Pancreas (tissue), 10 donors: ENCODE results near the gene RCOR1. TPM values are rescaled to one million over a fixed set of nuclear protein-coding genes. Genes with fewer than 3 reads are reported as not detected.

Experiments
- ATAC-seq, 4 donors: fragments of 200-7000 bp; cut with Tn5 transposase; one replicate each; pipeline versions ENCODE4 v1.8.0 to v1.9.1; 2020; ENCODE audit warnings: mild to moderate bottlenecking in 4 of 4, moderate library complexity in 4 of 4
- DNase-seq, 6 donors: peaks; one replicate each; pipeline ENCODE4 v3.0.0-alpha.2; 2020
- FAIRE-seq: peaks from 2 replicates; lab custom pipeline; 2012; peaks lifted over from hg19 to GRCh38; lab: Jason Lieb, UNC
- H3K27ac ChIP-seq, 4 donors: fragments of 200-600 bp; sonication (generic); 1 replicate in 3 of 4; 2 replicates in 1 of 4; pipeline versions ENCODE4 v1.5.0 to v1.8.0; 2020
- H3K27me3 ChIP-seq, 4 donors: fragments of 200-600 bp; one replicate each; pipeline ENCODE4 v1.8.0; 2021
- H3K36me3 ChIP-seq, 3 donors: fragments of 200-600 bp; sonication (generic) in 1 of 3; one replicate each; pipeline versions ENCODE4 v1.5.0 to v1.8.0; 2020 to 2021
- H3K4me1 ChIP-seq, 3 donors: fragments of 200-600 bp; one replicate each; pipeline ENCODE4 v1.8.0; 2021
- H3K4me3 ChIP-seq, 4 donors: fragments of 200-600 bp; sonication (generic) in 2 of 4; one replicate each; pipeline versions ENCODE4 v1.5.0 to v1.8.0; 2020 to 2021
- H3K9me3 ChIP-seq, 4 donors: fragments of 200-600 bp; one replicate each; pipeline ENCODE4 v1.8.0; 2021
- WGBS, 2 donors: extraction: QIAGEN DNeasy Blood & Tissue Kit; methylation state at CpG; one replicate each; pipeline ENCODE4 v1.1.7; 2013; 5-methylcytosine and 5-hydroxymethylcytosine counted together
- intact Hi-C, 3 donors: fragments of 100-400 bp; cut with DNase I; formaldehyde crosslinking; loops; one replicate each; pipeline versions ENCODE4 v1.11.1 to v1.14.2; 2022
- polyA plus RNA-seq, 2 donors: library from polyadenylated mRNA; stranded (reverse); fragments of 200-250 nt; gene quantifications; one replicate each; pipeline ENCODE4 v1.2.3, GENCODE V29; 2013
- total RNA-seq, 6 donors: library from RNA; stranded (reverse); fragmentation: NEBNext Ultra II Directional in 4 of 6; extraction: Animal tissue kit (Norgen Biotek cat#: 25700) in 4 of 6; gene quantifications; one replicate each; pipeline versions ENCODE4 v1.2.1 to v1.2.4, GENCODE V29; 2021 to 2023
- TF ChIP-seq, protein P1 (sequence below), 4 donors: fragments of 200-600 bp; sonication (generic) in 3 of 4; IDR thresholded peaks; one replicate each; pipeline versions ENCODE4 v1.5.0 to v1.8.0; 2021; ENCODE audit warnings: antibody characterized with exemption in 4 of 4
- donor health status: healthy with polysubstance abuse.
- donor health status: DM: no; HTN: no; CAD: no; lungs with moderate emphysema.
- donor health status: DM: no; HTN: no; CAD: no.
- donor health status: control.
- donor health status: control.
- donor health status: Bipolar disorder and iron deficiency.
- donor health status: DM: yes; HTN: yes; CAD: no.
- donor health status: DM: no; HTN: no; CAD: no.
- donor health status: DM: no; HTN: no; CAD: no.
- donor health status: DM: yes; HTN: yes; CAD: no.

RCOR1 gene
- total and polyA plus RNA-seq, 8 donors, result 2.8 to 13.5 (median 6.8) TPM

DNA sequence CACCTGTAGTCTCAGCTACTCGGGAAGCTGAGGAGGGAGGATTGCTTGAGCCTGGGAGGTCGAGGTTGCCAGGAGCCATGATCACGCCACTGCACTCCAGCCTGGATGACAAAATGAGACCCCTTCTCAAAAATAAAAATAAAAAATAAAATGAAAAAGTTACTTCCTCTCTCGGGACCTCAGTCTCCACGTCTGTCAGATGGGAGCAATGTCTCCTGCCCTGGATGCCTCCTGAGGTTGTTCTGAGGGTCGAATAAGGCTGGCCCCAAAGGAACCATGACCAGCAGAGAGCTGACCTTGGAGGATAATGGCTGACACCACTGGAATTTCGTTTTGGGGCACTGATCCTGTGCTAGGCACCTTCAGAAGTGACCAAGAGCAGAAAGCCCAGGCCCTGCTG lies 13.6 kb upstream of the RCOR1 start:
- H3K27ac ChIP-seq, result no peak overlapping the region
- TF ChIP-seq, protein P1, sequence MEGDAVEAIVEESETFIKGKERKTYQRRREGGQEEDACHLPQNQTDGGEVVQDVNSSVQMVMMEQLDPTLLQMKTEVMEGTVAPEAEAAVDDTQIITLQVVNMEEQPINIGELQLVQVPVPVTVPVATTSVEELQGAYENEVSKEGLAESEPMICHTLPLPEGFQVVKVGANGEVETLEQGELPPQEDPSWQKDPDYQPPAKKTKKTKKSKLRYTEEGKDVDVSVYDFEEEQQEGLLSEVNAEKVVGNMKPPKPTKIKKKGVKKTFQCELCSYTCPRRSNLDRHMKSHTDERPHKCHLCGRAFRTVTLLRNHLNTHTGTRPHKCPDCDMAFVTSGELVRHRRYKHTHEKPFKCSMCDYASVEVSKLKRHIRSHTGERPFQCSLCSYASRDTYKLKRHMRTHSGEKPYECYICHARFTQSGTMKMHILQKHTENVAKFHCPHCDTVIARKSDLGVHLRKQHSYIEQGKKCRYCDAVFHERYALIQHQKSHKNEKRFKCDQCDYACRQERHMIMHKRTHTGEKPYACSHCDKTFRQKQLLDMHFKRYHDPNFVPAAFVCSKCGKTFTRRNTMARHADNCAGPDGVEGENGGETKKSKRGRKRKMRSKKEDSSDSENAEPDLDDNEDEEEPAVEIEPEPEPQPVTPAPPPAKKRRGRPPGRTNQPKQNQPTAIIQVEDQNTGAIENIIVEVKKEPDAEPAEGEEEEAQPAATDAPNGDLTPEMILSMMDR (IDR thresholded peaks at IDR 0.05), result no peak
- no peaks in the 10 kb centered on the region for H3K4me1 ChIP-seq
- 74 to 87% methylated on average over 7 of the region's 7 CpGs for WGBS, 2 donors
- no peaks in the 10 kb centered on the region for H3K36me3 ChIP-seq
- intact Hi-C loops, result no loop called here
- DNase-seq (no peak), FAIRE-seq (no peak), ATAC-seq (no peak)
- H3K9me3 ChIP-seq, result no peaks in the 10 kb centered on the region
- H3K27me3 ChIP-seq, result no peaks in the 10 kb centered on the region
- no peak overlapping the region for H3K4me3 ChIP-seq

DNA sequence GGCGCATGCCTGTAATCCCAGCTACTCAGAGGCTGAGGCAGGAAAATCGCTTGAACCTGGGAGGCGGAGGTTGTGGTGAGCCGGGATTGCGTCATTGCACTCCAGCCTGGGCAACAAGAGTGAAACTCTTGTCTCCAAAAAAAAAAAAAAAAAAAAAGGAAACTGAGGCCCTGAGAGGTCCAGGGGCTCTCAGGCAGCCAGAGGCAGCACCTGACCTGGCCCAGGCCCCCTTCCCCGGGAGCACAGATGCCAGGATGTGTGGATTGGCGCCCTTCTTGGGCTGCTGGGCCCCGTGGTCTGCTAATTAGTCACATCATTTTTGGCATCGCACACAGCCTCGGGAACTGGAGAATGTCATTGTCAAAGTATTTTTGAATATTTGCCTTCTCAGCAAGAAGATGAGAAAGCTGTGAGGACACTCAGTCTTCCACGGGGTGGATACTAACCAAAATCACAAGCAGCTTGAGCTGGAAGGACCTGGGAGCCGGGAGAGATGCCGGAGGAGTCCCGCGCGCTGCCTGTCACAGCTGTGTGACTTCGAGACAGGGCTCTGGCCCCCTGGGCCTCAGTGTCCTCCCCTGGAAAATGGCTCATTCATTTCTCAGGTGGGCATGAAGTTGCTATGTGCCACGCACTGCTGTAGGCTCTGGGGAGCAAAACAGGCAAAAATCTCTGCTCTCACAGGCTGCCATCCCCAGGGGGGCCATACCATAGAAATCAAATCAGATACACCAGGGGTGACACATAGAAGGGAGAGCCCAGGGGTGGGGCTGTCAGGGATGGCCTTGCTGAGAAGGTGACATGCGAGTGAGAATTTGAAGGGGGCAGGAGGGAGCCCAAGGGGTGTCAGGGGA lies 12.5 kb upstream of the RCOR1 start:
- peak in 2 of 4 donors; percentile 22 to 56 for ATAC-seq
- 72 to 74% methylated on average over 19 of the region's 19 CpGs for WGBS, 2 donors
- Histone ChIP-seq H3K36me3 (no peaks in the 10 kb centered on the region), H3K27ac (no peak overlapping the region), H3K4me3 (no peak overlapping the region), H3K9me3 (no peaks in the 10 kb centered on the region), H3K4me1 (no peaks in the 10 kb centered on the region), H3K27me3 (no peaks in the 10 kb centered on the region)
- TF ChIP-seq, protein P1 (IDR thresholded peaks at IDR 0.05), result no peak
- no peak for DNase-seq
- FAIRE-seq, result no peak
- intact Hi-C loops, result no loop called here

DNA sequence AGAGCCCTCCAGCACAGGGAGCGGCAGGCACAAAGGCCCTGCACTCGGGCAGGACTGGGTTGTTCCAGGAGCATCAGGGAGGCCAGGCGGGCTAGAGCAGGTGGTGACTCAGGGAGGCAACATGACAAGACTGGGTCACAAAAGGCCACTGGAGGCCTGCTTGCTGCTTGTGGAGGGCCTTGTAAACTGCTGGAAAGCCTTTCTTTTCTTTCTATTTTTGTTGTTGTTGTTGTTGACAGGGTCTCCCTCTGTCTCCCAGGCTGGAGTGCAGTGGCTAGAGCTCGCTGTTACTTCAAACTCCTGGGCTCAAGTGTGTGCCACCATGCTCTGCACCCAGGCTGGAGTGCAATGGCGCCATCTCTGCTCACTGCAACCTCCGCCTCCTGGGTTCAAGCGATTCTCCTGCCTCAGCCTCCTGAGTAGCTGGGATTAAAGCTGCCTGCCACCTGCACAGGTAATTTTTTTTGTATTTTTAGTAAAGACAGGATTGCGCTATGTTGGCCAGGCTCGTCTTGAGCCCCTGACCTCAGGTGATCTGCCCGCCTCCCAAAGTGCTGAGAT lies 11.8 kb upstream of the RCOR1 start:
- Histone ChIP-seq H3K9me3 (no peaks in the 10 kb centered on the region), H3K4me1 (no peaks in the 10 kb centered on the region), H3K4me3 (no peak overlapping the region), H3K27me3 (no peaks in the 10 kb centered on the region), H3K36me3 (no peaks in the 10 kb centered on the region), H3K27ac (no peak overlapping the region)
- intact Hi-C loops, result no loop called here
- no peak for DNase-seq
- no peak for FAIRE-seq
- no peak for ATAC-seq
- 91 to 95% methylated on average over 10 of the region's 10 CpGs for WGBS, 2 donors
- TF ChIP-seq, protein P1 (IDR thresholded peaks at IDR 0.05), result no peak

DNA sequence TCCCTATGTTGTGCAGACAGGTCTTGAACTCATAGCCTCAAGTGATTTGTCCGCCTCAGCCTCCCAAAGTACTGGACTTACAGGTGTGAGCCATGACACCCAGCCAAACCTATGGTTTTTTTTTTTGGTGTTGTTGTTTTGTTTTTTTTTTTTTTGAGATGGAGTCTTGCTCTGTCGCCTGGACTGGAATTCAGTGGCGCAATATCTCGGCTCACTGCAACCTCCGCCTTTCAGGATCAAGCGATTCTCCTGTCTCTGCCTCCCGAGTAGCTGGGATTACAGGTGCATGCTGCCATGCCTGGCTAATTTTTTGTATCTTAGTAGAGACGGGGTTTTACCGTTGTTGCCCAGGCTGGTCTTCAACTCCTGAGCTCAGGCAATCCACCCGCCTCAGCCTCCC lies 11.3 kb upstream of the RCOR1 start:
- TF ChIP-seq, protein P1 (IDR thresholded peaks at IDR 0.05), result no peak
- no peak for DNase-seq
- H3K9me3 ChIP-seq, result no peaks in the 10 kb centered on the region
- no peak for ATAC-seq
- no peaks in the 10 kb centered on the region for H3K27me3 ChIP-seq
- no peak overlapping the region for H3K4me3 ChIP-seq
- no peak for FAIRE-seq
- intact Hi-C loops, result no loop called here
- 90 to 95% methylated on average over 10 of the region's 10 CpGs for WGBS, 2 donors
- H3K4me1 ChIP-seq, result no peaks in the 10 kb centered on the region
- no peak overlapping the region for H3K27ac ChIP-seq
- no peaks in the 10 kb centered on the region for H3K36me3 ChIP-seq

DNA sequence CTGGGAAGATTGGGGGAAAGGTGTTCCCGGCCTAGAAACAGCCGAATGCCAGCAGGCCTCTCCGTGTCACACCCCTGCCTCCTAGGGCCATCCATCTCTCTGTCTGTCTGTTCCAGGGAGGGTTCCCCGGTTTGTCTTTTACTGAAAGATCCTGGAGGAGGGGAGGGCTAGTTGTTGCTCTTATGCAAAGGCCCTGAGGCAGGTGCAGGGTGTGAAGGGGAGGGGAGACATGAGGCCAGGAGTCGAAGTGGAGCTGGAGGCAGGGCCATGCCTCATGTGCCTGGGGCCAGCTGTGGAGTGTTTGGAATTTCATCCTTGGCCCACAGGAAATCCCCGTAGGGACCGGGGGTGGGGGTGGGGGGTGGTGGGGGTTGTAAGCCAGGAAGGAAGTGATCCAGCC lies 8.7 kb upstream of the RCOR1 start:
- no peaks in the 10 kb centered on the region for H3K27me3 ChIP-seq
- no peak overlapping the region for H3K27ac ChIP-seq
- no peaks in the 10 kb centered on the region for H3K4me1 ChIP-seq
- H3K4me3 ChIP-seq, result no peak overlapping the region
- DNase-seq (no peak), ATAC-seq (no peak), FAIRE-seq (no peak)
- no peaks in the 10 kb centered on the region for H3K9me3 ChIP-seq
- intact Hi-C loops, result no loop called here
- 62 to 69% methylated on average over 7 of the region's 7 CpGs for WGBS, 2 donors
- TF ChIP-seq, protein P1 (IDR thresholded peaks at IDR 0.05), result no peak
- H3K36me3 ChIP-seq, result no peaks in the 10 kb centered on the region
